Testis (tissue), 3 donors: ENCODE measurements around the gene RFPL3. TPM values are rescaled to one million over a fixed set of nuclear protein-coding genes. Genes with fewer than 3 reads are reported as not detected.

Experiments used
- DNase-seq: peaks from one replicate; pipeline ENCODE4 v3.0.0-alpha.2; 2019
- H3K27ac ChIP-seq, 2 donors: fragments of 200-600 bp; sonication (generic); one replicate each; pipeline ENCODE4 v1.5.1; 2019
- H3K27me3 ChIP-seq: fragments of 200-600 bp; sonication (generic); one replicate; pipeline ENCODE4 v1.5.1; 2019
- H3K36me3 ChIP-seq: fragments of 200-600 bp; sonication (generic); one replicate; pipeline ENCODE4 v1.5.1; 2017; ENCODE audit warnings: low read depth; ENCODE audit errors: missing control alignments
- H3K4me1 ChIP-seq: fragments of 200-600 bp; sonication (generic); one replicate; pipeline ENCODE4 v1.5.1; 2019
- H3K4me3 ChIP-seq, 2 donors: fragments of 200-600 bp; sonication (generic); one replicate each; pipeline ENCODE4 v1.5.1; 2017 to 2019
- H3K9me3 ChIP-seq: fragments of 200-600 bp; sonication (generic); one replicate; pipeline ENCODE4 v1.5.1; 2017
- CTCF ChIP-seq, 3 experiments: fragments of 450-650 bp in 2 of 3; fragments of 200-600 bp in 1 of 3; sonication (generic) in 1 of 3; IDR thresholded peaks; one replicate each; pipeline ENCODE4 v1.5.1; 2016 to 2019; ENCODE audit warnings: antibody characterized with exemption in 3 of 3, mild to moderate bottlenecking in 2 of 3, moderate library complexity in 1 of 3
- POLR2A ChIP-seq: fragments of 450-650 bp; IDR thresholded peaks from one replicate; pipeline ENCODE4 v1.6.1; 2017; ENCODE audit warnings: antibody characterized with exemption, mild to moderate bottlenecking, moderate library complexity
- WGBS, 2 donors: methylation state at CpG; one replicate each; pipeline ENCODE4 v1.1.5; 2018; 5-methylcytosine and 5-hydroxymethylcytosine counted together
- intact Hi-C: fragments of 100-400 bp; cut with DNase I; formaldehyde crosslinking; loops from one replicate; pipeline ENCODE4 v1.15.1; 2023; ENCODE audit warnings: low total_unique reads
- polyA plus RNA-seq: library from polyadenylated mRNA; stranded (reverse); fragments of 350-450 nt; fragmentation: Illumina TruSeq; extraction: RNeasy Lipid Tissue Mini Kit (QIAGEN cat#74804); gene quantifications from one replicate; pipeline ENCODE4 v1.2.3, GENCODE V29; 2014; ENCODE audit warnings: low read depth, low replicate concordance; ENCODE audit not compliant: insufficient read depth
- total RNA-seq, 2 donors: library from RNA; depleted of rRNA; stranded (reverse); fragments of >200 nt; gene quantifications; one replicate each; pipeline ENCODE4 v1.2.3, GENCODE V29; 2016

Gene RFPL3
- total and polyA plus RNA-seq, 3 donors from 2014 or later: 2.6 to 4.1 (median 3.6) TPM

GRCh38 chr22:32325416-32325801, 32.3 kb upstream of the RFPL3 start:
- peak; percentile 50 for DNase-seq
- intact Hi-C loops: no loop called here
- no peak overlapping the region for H3K4me3 ChIP-seq
- H3K36me3 ChIP-seq: no peaks in the 10 kb centered on the region
- peaks cover 4% of the 10 kb centered on the region for H3K4me1 ChIP-seq
- no peak overlapping the region for H3K27ac ChIP-seq
- TF ChIP-seq CTCF (IDR thresholded peaks at IDR 0.05): no peak
- no peak for TF ChIP-seq POLR2A
- no peaks in the 10 kb centered on the region for H3K27me3 ChIP-seq
- H3K9me3 ChIP-seq: no peaks in the 10 kb centered on the region
- WGBS, 2 donors: 36 to 67% methylated on average over 3 to 9 of the region's 9 CpGs

DNA sequence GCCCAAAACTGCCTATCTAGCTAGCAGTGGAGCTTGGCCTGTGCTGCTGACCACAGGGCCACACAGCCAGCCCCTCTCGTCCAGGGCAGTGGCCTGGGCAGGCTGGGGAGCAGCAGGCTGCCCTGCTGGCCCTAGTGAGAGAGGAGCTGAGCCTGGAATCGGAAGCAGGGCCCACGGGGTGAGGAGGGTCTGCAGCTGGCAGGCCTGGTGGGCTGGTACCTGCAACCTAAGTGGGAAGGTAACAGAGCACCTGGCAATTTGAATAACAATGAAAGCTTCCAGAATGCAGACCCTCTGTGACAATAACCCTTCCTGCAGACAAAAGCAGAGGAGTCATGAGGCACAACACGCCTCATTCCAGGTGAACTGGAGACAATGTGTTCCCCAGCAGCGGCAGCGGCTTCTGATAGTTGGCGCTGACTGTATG, 31.8 kb upstream of the RFPL3 start:
- Histone ChIP-seq H3K36me3 (no peaks in the 10 kb centered on the region), H3K27me3 (no peaks in the 10 kb centered on the region), H3K9me3 (no peaks in the 10 kb centered on the region), H3K4me3 (no peak overlapping the region), H3K4me1 (peaks cover 4% of the 10 kb centered on the region), H3K27ac (no peak overlapping the region)
- TF ChIP-seq CTCF (IDR thresholded peaks at IDR 0.05) (no peak), POLR2A (no peak)
- DNase-seq: no peak
- intact Hi-C loops: no loop called here
- WGBS, 2 donors: 75% methylated on average over 6 to 7 of the region's 7 CpGs

GRCh38 chr22:32326647-32327046, 31.0 kb upstream of the RFPL3 start:
- Histone ChIP-seq H3K27me3 (no peaks in the 10 kb centered on the region), H3K4me1 (peaks cover 4% of the 10 kb centered on the region), H3K36me3 (no peaks in the 10 kb centered on the region), H3K27ac (no peak overlapping the region), H3K4me3 (no peak overlapping the region), H3K9me3 (no peaks in the 10 kb centered on the region)
- DNase-seq: peak; percentile 10
- intact Hi-C loops: no loop called here
- no peak for TF ChIP-seq POLR2A
- TF ChIP-seq CTCF (IDR thresholded peaks at IDR 0.05): no peak
- 83 to 91% methylated on average over 10 of the region's 10 CpGs for WGBS, 2 donors

- no peak overlapping the region for H3K4me3 ChIP-seq
- H3K36me3 ChIP-seq: no peaks in the 10 kb centered on the region
- H3K9me3 ChIP-seq: no peaks in the 10 kb centered on the region
- H3K27ac ChIP-seq: no peak overlapping the region
- WGBS, 2 donors: 95 to 97% methylated on average over 4 of the region's 4 CpGs
- peak; percentile 10 for DNase-seq
- H3K27me3 ChIP-seq: no peaks in the 10 kb centered on the region
- intact Hi-C loops: no loop called here
- peaks cover 4% of the 10 kb centered on the region for H3K4me1 ChIP-seq
- TF ChIP-seq CTCF (IDR thresholded peaks at IDR 0.05) (no peak), POLR2A (no peak)
These were observed 30.6 kb upstream of the RFPL3 start for GRCh38 chr22:32327066-32327465.

GRCh38 chr22:32327596-32328171, 30.0 kb upstream of the RFPL3 start:
- intact Hi-C loops: no loop called here
- no peaks in the 10 kb centered on the region for H3K9me3 ChIP-seq
- H3K36me3 ChIP-seq: no peaks in the 10 kb centered on the region
- peak; percentile 7 for DNase-seq
- no peaks in the 10 kb centered on the region for H3K27me3 ChIP-seq
- WGBS, 2 donors: 89 to 91% methylated on average over 10 of the region's 10 CpGs
- peaks cover 4% of the 10 kb centered on the region for H3K4me1 ChIP-seq
- no peak for TF ChIP-seq POLR2A
- no peak overlapping the region for H3K4me3 ChIP-seq
- no peak overlapping the region for H3K27ac ChIP-seq
